Activated CD8-positive, alpha-beta memory T cell treated with anti-CD3 and anti-CD28 coated beads, Interleukin-2, amount 10 ng/mL, durations not matched to agents 7 days and 5 days (primary cell): ENCODE data around the gene CLIC2. TPM values are rescaled to one million over a fixed set of nuclear protein-coding genes. Genes with fewer than 3 reads are reported as not detected.
"Not testable (repeated sequence)": the region's sequence is repeated elsewhere in the genome, so short reads cannot be mapped to it uniquely, and the experiment has no call there.

Source experiments
- ATAC-seq: fragments of 150-1000 bp; cut with Tn5 transposase; one replicate; pipeline ENCODE4 v1.10.0; 2021; ENCODE audit warnings: moderate library complexity
- CTCF ChIA-PET: fragments of 350-600 bp; sonication (Branson Sonifier 250); formaldehyde crosslinking; loops from one replicate; lab custom pipeline; 2021; ENCODE audit warnings: antibody characterized with exemption; lab: Charles Lee
- DNase-seq: peaks from one replicate; pipeline ENCODE4 v3.0.0-alpha.2; 2020
- H3K27ac Mint-ChIP-seq: one replicate; pipeline ENCODE4 v1.8.0; 2021; ENCODE audit warnings: mild to moderate bottlenecking, mixed read lengths
- H3K27me3 Mint-ChIP-seq: one replicate; pipeline ENCODE4 v1.8.0; 2021; ENCODE audit warnings: mixed read lengths
- H3K36me3 Mint-ChIP-seq: one replicate; pipeline ENCODE4 v1.8.0; 2021; ENCODE audit warnings: mild to moderate bottlenecking, mixed read lengths
- H3K4me1 Mint-ChIP-seq: one replicate; pipeline ENCODE4 v1.8.0; 2021; ENCODE audit warnings: mixed read lengths
- H3K4me3 Mint-ChIP-seq: one replicate; pipeline ENCODE4 v1.8.0; 2021; ENCODE audit warnings: mild to moderate bottlenecking, moderate library complexity, mixed read lengths
- H3K9me3 Mint-ChIP-seq: one replicate; pipeline ENCODE4 v1.8.0; 2022; ENCODE audit warnings: low read depth, mixed read lengths
- total RNA-seq, 2 experiments: library from RNA; stranded (reverse); gene quantifications; one replicate each; pipeline ENCODE4 v1.2.3, GENCODE V29; 2021

CLIC2 gene
- total RNA-seq = 1 to 10 TPM in 1 of 2 experiments, under 1 TPM in 1; 0.35 to 1.0 TPM

DNA sequence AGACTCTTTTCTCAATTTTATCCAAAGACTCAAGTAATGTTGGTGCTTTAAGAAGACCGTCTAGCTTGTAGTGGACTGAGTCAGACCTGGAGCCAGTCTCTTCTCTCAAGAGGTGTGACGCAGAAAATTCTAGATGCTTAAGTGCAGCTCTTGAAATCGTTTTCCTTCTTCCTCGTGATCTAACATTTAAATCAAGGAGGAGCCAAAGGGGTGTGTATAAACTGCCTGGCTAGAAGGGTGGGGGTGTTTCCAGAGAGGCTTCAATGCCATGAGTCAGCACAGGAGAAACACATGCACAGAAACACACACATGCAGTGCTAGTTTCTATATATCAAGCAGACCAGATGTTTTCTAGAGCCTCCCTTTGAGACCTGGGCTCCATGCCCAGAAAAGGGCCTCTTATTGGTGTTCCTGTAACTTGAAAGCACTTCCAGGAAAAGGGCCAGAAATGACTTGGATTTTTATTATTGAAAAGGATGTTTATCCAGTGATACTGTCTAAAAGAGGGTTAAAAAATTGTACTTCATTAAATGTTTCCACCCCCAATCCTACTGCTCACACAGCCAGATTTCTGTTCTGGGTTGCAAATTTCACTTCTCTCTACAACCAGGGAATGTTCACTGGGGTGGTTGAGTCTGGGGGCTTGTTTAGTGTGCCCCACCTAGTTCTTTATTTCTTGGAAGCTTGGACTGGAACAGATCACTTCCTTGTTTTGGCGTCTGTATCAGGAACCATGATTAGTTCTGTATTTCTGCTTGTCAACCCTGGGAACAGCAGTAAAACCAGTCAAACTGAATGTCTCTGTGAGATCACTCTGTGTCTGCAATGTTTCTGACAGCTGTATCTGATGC lies at the start of gene CLIC2:
TSS of gene CLIC2 (minus strand) at position 129 of the 851 bp plus-strand sequence. CDS start 187 bp downstream, outside the sequence.
- Mint-ChIP-seq H3K27me3 (peaks cover 6% of the 10 kb centered on the region), H3K36me3 (no peaks in the 10 kb centered on the region), H3K27ac (no peak within 1 kb of the TSS), H3K9me3 (no peaks in the 10 kb centered on the region), H3K4me3 (no peak within 1 kb of the TSS), H3K4me1 (no peaks in the 10 kb centered on the region)
- DNase-seq (no peak), ATAC-seq (no peak)
- CTCF ChIA-PET = no interaction called here

DNA sequence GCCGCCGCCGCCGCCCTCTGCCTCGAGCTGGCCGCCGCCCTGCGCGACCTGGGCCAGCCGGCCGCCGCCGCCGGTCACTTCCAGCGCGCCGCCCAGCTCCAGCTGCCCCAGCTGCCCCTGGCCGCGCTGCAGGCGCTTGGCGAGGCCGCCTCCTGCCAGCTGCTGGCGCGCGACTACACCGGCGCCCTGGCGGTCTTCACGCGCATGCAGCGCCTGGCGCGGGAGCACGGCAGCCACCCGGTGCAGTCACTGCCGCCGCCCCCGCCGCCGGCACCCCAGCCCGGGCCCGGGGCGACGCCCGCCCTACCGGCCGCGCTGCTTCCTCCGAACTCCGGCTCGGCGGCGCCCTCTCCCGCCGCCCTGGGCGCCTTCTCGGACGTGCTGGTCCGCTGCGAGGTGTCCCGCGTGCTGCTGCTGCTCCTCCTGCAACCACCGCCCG lies 48.1 kb upstream of the CLIC2 start:
- H3K4me1 Mint-ChIP-seq, H3K27me3 Mint-ChIP-seq, CTCF ChIA-PET, H3K36me3 Mint-ChIP-seq, H3K4me3 Mint-ChIP-seq, DNase-seq, H3K27ac Mint-ChIP-seq, H3K9me3 Mint-ChIP-seq: not testable (repeated sequence)
- ATAC-seq = peak; percentile 45

DNA sequence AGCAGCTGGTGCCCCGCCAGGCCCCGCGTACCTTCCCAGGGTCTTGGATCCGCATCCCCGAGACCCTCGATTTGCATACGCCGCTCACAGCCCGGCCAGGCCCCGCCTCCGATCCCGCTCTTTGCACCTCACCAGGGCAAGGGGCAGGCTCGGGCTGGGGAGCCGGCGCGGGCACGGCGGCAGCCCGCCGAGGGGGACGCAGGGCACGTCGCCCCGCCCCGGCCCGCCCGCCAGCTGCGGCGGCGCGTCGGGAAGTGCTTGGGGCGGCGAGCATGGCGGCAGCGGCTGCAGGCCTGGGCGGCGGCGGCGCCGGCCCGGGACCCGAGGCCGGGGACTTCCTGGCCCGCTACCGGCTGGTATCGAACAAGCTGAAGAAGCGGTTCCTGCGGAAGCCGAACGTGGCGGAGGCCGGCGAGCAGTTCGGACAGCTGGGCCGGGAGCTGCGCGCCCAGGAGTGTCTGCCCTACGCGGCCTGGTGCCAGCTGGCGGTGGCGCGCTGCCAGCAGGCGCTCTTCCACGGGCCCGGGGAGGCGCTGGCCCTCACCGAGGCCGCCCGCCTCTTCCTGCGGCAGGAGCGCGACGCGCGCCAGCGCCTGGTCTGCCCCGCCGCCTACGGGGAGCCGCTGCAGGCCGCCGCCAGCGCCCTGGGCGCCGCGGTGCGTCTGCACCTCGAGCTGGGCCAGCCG lies 47.6 kb upstream of the CLIC2 start, which contains the start of gene F8A2:
TSS of gene F8A2 (plus strand) at position 253 of the 686 bp plus-strand sequence. CDS start at position 273, 20 bp downstream.
- peak; percentile 75 for ATAC-seq
- H3K27me3 Mint-ChIP-seq, CTCF ChIA-PET, H3K27ac Mint-ChIP-seq, DNase-seq, H3K4me1 Mint-ChIP-seq, H3K4me3 Mint-ChIP-seq, H3K9me3 Mint-ChIP-seq, H3K36me3 Mint-ChIP-seq: not testable (repeated sequence)

DNA sequence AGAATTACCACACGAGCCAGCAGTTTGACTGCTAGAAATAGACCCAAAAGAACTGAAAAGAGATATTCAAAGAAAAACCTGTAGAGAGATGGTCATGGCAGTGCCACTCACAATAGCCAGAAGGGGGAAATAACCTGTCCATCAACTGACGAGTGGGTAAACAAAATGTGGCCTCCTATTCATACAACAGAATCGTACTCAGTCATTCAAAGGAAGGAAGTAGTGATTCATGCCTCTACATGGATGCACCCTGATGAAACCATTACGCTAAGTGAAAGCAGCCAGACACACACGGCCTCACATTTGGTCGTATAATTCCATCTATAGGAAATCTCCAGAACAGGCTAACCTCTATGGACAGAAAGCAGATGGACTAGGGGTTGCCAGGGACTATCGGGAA lies 45.4 kb upstream of the CLIC2 start:
- H3K4me3 Mint-ChIP-seq, CTCF ChIA-PET, H3K4me1 Mint-ChIP-seq, H3K36me3 Mint-ChIP-seq, H3K9me3 Mint-ChIP-seq, H3K27me3 Mint-ChIP-seq, H3K27ac Mint-ChIP-seq, DNase-seq: not testable (repeated sequence)
- ATAC-seq = peak; percentile 46

DNA sequence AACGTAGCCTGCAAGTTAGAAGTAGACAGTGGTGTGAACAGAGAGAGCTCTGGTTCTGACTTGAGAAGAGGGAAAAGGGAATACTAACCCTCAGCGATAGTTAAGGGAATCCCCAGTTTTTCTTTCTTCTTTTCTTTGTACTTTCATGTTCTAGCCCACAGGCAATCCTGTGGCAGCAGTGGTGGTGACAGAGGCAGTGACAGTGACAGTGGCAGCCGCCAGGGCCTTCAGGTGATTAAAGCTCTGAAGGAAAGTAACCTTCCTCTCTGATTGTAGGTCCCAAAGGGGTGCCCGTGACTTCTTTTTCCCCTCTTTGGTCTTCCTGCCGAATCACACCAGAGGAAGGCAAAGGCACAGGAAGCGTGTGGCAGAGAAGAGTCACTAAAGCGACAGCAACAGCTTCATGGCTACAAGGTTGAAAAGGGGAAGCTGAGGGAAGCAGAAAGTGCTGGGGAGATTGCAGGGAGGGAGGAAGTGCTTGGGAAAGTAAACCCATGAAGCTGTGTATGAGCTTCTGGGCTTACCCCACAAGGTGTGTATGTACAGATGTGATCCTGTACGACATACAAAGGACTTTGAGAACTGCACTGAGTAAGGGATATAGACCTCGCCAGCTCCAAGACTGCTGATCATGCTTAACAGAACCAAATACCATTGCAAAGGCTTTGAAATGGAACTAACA lies 39.5 kb upstream of the CLIC2 start:
- H3K27ac Mint-ChIP-seq, CTCF ChIA-PET, H3K4me1 Mint-ChIP-seq, DNase-seq, H3K27me3 Mint-ChIP-seq, H3K4me3 Mint-ChIP-seq, H3K36me3 Mint-ChIP-seq, H3K9me3 Mint-ChIP-seq: not testable (repeated sequence)
- ATAC-seq = peak; percentile 78

DNA sequence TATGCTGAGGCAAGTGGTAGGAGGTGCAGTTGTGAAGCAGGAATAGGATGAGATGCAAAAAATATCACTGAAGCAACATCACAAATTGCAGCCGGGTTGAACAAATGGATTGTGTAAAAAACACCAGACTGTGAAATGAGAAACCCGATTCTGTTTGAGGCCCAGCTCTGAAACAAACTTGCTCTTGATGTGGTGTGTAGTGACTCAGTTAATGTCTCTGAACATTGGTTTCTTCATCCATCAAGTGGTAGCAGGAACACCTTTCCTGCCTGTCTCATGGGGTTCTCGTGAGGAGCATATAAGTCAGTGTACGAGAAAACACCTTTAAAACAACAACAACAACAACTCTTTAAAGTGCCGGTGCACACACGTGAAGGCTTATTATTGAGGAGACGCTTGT lies 29.3 kb upstream of the CLIC2 start:
- ATAC-seq, DNase-seq, H3K36me3 Mint-ChIP-seq, H3K27me3 Mint-ChIP-seq, H3K9me3 Mint-ChIP-seq, H3K4me3 Mint-ChIP-seq, CTCF ChIA-PET, H3K4me1 Mint-ChIP-seq, H3K27ac Mint-ChIP-seq: not testable (repeated sequence)

DNA sequence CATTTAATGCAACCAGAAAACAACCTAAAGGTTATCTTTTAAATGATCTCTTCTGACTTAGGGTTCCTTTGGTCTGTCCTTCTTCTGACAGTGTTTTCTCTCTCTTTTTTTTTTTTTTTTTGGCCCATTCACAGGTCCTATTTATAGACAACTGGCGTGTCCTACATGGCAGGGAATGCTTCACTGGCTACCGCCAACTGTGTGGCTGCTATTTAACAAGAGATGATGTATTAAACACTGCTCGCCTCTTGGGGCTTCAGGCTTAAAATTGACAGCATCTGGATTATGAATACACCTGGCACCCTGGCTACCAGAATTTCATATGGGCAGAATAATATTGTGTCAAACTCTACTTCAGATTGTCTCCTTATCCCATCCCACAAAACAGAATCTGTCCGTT lies 15.0 kb upstream of the CLIC2 start:
- DNase-seq, ATAC-seq, H3K4me1 Mint-ChIP-seq, H3K27ac Mint-ChIP-seq, CTCF ChIA-PET, H3K9me3 Mint-ChIP-seq, H3K36me3 Mint-ChIP-seq, H3K4me3 Mint-ChIP-seq, H3K27me3 Mint-ChIP-seq: not testable (repeated sequence)

DNA sequence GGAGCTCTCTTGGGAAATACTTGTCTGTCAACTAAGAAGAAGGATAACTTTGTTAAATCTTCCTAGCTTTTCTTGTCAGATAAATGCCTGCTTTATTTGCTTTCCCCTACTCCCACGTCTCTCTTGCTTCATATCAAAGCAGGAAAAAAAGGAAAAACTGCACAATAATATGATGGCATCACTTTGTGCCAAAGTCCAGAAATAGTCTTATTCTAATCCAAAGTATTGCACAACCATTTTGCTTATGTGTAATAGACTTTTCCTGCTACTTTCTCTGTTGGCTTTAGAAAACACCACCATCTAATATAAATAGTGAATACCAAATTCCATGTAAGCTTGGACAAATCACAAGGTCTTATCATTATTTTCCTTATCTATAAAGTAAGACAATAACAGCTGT lies 11.3 kb upstream of the CLIC2 start:
- H3K4me3 Mint-ChIP-seq, H3K9me3 Mint-ChIP-seq, ATAC-seq, CTCF ChIA-PET, H3K4me1 Mint-ChIP-seq, H3K27me3 Mint-ChIP-seq, H3K36me3 Mint-ChIP-seq, DNase-seq, H3K27ac Mint-ChIP-seq: not testable (repeated sequence)

DNA sequence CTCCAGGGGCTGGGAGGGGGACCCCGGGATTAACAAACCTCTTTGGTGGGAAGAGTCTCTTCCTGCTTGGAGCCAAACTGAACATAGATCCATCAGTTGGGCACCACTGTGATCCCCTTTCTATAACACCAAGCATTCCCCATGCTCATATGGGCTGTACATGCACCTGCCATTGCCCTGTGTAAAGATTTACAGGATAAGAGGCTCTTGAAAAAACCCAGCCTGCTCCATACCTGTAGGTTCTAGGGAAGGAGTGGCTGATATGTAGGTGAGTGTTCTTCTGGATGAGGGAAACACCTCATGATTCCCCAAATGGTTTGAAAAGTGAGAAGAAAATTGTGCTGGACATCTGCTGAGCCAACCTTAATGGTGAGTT lies 911 bp upstream of the CLIC2 start:
- H3K36me3 Mint-ChIP-seq, H3K4me1 Mint-ChIP-seq, H3K27ac Mint-ChIP-seq, H3K27me3 Mint-ChIP-seq, H3K4me3 Mint-ChIP-seq, ATAC-seq, CTCF ChIA-PET, DNase-seq, H3K9me3 Mint-ChIP-seq: not testable (repeated sequence)

DNA sequence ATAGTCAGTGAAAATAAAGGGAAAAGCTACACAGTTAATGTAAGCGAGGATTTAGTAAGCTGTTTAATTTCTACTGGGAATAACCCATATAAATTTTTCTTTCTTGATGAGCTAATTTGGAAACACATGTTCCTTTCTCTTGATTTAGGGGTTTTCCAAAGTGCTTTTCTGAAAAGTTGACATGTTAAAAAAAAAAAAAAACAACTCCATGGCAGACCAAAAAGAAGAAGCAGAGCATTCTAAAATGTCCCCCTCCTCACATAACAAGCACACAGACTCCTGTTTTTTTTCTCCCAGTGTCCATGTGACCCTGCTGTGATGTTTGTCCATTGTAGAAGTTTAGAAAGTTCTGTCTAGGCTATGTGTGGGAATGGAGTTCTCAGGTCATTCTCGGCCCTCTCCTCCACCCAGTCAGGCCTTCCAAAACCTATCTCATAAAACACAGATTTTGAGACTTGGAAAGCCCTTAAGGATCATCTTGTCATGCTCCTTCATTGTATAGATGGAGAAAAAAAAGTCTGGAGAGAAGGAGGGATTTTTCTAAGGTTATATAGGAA lies 792 bp downstream of the CLIC2 start:
- H3K9me3 Mint-ChIP-seq = no peaks in the 10 kb centered on the region
- CTCF ChIA-PET = no interaction called here
- ATAC-seq (no peak), DNase-seq (no peak)
- H3K4me1 Mint-ChIP-seq = no peaks in the 10 kb centered on the region
- H3K27ac Mint-ChIP-seq = no peak overlapping the region
- no peaks in the 10 kb centered on the region for H3K36me3 Mint-ChIP-seq
- H3K4me3 Mint-ChIP-seq = no peak overlapping the region
- peaks cover 9% of the 10 kb centered on the region for H3K27me3 Mint-ChIP-seq

DNA sequence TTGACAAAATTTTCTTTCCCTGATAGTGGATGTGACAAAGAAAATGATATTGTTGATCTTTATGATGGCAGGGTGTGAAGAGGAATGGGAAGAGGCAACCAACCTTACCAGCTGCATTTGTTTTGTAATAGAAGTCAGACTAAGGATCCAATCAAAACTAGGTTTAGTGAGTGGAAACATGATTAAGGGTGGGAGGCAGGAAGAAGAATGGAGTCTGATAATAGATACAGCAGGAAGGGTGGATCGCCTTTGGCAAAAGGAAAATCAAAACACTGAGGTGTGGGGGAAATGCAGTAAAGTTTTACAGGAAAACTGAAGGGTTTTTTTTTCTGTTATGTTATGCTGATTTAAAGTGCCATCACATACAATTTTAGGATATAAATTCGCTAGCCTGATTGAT lies 3.4 kb downstream of the CLIC2 start:
- CTCF ChIA-PET = no interaction called here
- no peak for ATAC-seq
- no peaks in the 10 kb centered on the region for H3K36me3 Mint-ChIP-seq
- no peaks in the 10 kb centered on the region for H3K9me3 Mint-ChIP-seq
- H3K4me1 Mint-ChIP-seq = no peaks in the 10 kb centered on the region
- no peak overlapping the region for H3K27ac Mint-ChIP-seq
- peaks cover 9% of the 10 kb centered on the region for H3K27me3 Mint-ChIP-seq
- no peak overlapping the region for H3K4me3 Mint-ChIP-seq
- DNase-seq = no peak

DNA sequence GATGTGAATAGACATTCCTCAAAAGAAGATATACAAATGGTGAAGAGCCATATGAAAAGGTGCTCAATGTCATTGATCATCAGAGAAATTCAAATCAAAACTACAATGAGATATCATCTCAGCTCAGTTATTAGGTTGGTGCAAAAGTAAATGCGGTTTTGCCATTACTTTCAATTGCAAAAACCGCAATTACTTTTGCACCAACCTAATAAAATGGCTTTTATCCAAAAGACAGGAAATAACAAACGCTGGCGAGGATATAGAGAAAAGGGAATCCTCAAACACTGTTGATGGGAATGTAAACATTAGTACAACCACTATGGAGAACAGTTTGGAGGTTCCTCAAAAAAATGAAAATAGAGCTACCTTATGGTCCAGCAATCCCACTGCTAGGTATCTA lies 5.1 kb downstream of the CLIC2 start:
- no peak for DNase-seq
- H3K4me3 Mint-ChIP-seq = no peak overlapping the region
- H3K27me3 Mint-ChIP-seq = peaks cover 9% of the 10 kb centered on the region
- H3K9me3 Mint-ChIP-seq = no peaks in the 10 kb centered on the region
- no peaks in the 10 kb centered on the region for H3K36me3 Mint-ChIP-seq
- no peak overlapping the region for H3K27ac Mint-ChIP-seq
- H3K4me1 Mint-ChIP-seq = no peaks in the 10 kb centered on the region
- ATAC-seq = no peak
- CTCF ChIA-PET = no interaction called here

DNA sequence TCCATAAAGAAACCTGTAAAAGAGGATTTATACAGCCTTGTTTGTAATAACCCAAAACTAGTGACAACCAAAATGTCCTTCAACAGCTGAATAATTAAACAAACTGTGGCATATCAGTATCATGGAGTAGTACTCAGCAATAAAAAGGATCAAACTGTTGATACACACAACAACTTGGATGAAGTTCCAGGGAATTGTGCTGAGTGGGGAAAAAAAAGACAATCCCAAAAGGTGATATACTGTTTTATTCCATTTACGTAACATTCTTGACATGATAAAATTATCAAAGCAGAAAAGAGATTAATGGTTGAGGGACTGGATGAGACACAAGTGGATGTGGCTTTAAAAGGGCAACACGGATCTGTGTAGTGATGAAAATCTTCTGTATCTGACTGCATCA lies 7.8 kb downstream of the CLIC2 start:
- Mint-ChIP-seq H3K36me3 (no peaks in the 10 kb centered on the region), H3K9me3 (no peaks in the 10 kb centered on the region), H3K27ac (no peak overlapping the region), H3K27me3 (peaks cover 4% of the 10 kb centered on the region), H3K4me1 (no peaks in the 10 kb centered on the region), H3K4me3 (no peak overlapping the region)
- ATAC-seq (no peak), DNase-seq (no peak)
- CTCF ChIA-PET = no interaction called here
